HG02798 (cell line): ENCODE results near the gene TENM4.

Experiments used
- ATAC-seq: cut with Tn5 transposase; IDR thresholded peaks from one replicate; pipeline ENCODE4 v1.9.1; 2021; ENCODE audit warnings: mild to moderate bottlenecking; ENCODE audit not compliant: unreplicated experiment, poor library complexity

The TENM4 gene

GRCh38 chr11:78931891-78932290 lies 508.9 kb downstream of the TENM4 start:
- ATAC-seq = no peak

DNA sequence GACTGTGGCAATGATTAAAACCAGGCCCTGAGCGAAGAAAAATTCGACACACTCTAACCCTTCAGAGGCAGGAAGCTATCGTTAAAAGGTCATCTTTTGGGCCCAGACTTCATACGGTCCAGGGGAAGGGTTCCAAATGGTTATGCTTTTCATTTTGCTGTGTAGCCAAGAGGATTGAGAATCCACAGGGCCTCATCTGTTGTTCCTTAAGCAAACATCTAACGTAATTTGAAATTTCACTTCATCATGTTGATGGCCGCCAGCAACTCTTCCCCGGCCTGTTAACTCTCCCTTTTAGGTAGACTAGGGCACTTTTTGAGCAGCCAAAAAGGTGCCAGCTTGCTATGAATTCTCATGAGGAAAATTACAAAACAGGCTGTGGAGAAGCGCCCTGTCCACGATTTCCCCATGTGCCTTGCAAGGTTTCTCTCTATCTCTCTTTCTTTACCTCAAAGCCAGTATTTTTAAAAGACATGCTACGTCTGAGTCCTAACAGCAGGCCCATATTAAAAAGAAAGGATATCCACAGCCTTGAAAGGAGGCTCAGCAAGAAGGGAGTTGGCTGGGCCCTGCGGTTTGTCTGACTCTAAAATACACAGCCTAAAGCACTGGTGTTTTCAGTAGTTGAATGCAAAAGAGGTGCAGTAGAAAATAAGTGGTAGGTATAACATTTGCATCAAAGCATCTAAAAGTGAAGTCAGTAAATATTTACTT lies 509.9 kb downstream of the TENM4 start:
- no peak for ATAC-seq

GRCh38 chr11:78929906-78930220 lies 511.0 kb downstream of the TENM4 start:
- no peak for ATAC-seq

- ATAC-seq = no peak
Measured at GRCh38 chr11:78929207-78929905, 511.5 kb downstream of the TENM4 start.

DNA sequence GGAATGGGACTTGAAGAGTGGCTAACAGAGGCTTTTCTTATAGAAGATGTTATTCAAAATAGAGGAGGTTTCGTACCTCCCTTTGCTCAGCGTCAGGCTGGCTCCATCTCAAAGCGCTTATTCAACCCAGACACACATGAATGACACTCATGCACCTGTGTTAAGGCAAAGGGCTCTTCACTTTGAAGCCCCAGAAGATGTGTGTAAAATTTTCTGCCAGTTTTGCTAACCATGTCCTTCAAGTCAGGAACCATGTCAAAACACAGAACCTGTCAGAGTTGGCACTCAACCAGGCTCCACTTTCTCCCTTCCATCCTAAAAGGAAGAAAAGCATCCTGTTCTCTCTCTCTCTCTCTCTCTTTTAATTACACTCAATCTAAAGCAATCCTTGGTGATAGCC lies 513.3 kb downstream of the TENM4 start:
- no peak for ATAC-seq

DNA sequence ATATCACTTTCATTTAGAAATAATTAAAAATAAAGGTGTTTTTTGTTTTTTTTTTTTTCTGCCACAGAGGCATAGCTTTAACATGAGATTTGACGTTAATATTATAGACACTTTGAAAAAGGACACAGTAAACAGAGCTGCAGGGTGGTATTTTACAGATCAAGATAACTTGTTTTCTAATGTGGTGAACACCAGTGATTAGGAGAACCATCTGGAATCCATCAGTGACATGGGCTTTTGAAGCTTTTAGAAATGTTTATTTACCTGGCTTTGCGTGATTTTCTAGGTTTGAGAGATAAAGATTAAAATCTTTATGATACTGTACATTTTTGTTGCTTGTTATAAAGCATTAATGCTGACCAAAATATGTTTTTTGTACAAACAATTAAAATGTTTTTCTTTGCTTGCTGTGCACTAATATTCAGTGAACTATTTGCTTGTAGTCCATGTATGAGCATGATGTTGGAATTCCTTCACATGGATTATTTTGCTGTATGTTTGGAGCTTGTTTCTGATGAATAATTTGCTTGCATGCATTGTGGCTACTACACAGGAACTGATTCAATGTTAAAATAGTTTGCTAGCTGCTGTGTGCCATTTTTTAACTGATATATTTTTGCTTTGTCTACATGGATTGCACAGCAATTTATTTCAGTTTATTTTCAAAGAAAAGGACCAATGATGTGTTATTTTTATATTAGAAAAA lies 514.0 kb downstream of the TENM4 start:
- no peak for ATAC-seq

DNA sequence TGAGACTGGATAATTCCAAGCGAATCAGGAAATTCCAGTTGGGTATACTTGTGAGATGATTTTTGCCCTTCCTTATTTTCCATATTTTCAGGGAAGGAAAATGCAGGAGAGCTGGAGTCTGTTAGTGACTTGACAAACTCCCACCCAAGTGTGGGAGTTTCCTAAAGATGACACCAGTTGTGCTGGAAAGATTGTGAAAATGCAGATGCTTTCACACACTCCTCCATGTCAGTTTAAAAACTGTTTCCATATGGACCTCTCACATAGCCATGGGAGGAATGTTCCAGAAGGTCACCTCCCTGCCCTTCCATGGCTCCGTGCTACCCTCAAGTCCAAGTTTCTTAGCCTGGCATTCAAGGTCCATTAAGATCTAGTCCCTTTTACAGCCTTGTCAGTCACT lies 515.4 kb downstream of the TENM4 start:
- ATAC-seq = no peak

DNA sequence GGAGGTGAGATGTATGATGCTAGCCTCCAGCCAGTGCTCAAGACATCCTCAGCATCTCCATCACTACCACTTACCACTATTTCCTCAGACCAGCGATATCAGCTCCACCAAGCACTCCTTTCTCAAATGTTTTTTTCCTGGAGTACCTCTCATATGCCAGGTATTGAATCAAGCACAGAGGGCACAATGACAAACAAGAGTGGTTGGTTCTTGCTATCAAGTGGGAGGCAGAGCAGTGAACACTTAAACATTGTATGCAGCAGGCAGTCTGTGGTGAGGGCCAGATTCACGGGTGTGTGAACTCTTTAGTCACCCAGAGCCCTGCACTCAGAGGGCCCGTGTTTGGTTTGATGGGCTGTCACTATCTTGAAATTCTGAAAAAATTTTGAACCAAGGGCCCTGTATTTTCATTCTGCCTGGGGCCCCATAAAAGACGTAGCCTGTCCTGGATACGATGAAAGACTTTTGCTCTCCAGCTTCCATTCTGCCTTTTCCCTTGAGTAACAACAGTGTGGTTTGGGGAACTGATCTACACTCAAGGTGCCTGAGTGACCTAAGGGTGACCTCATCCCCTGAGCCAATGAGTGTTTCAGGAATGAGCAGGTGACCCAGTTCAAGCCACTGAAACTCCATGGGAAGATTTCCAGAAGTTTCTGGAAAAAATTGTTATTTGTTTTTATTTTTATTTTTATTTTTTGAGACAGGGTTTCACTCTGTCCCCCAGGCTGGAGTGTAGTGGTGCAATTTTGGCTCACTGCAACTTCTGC lies 517.8 kb downstream of the TENM4 start:
- no peak for ATAC-seq

GRCh38 chr11:78921509-78921908 lies 519.3 kb downstream of the TENM4 start:
- no peak for ATAC-seq

- no peak for ATAC-seq
Measured at GRCh38 chr11:78920329-78920728, 520.5 kb downstream of the TENM4 start.

GRCh38 chr11:78916759-78917158 lies 524.1 kb downstream of the TENM4 start:
- no peak for ATAC-seq

GRCh38 chr11:78914503-78914902 lies 526.3 kb downstream of the TENM4 start:
- no peak for ATAC-seq

DNA sequence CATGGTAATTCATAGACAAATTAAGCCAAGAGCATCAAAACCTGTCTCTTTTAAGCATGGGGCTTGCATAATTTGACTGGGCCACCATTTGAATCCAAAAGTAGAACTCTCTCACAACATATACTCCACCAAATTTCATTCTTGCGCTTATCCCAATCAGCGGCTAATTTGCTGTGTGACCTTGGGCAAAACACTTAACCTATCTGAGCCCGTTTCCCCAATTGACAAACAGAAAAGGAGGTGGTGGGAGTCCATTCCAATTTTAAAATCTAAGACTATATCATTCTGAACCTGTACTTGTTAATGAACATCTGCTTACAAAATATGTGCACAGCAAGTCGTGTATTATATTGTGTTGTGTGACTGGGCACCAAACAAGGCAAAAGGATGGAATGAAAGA lies 528.1 kb downstream of the TENM4 start:
- ATAC-seq = no peak

DNA sequence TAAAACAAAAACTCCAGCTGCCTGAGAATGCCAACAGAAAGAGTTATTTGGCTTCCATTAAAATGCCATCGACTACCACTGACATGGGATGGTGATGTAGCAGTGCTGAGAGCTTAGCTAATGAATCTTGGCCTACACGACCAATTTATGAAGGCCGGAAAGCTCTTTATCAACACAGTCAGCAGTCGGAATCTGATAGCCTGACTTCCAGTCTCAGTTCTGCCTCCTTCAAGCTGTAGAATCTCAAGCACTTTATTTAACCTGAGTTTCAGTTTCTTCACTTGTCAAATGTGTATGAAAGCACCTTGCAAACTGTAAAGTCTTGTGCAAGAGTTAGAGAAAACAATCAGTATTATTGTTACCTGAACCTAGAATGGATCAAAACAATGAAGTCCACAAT lies 530.5 kb downstream of the TENM4 start:
- ATAC-seq = no peak

GRCh38 chr11:78909386-78909785 lies 531.4 kb downstream of the TENM4 start:
- no peak for ATAC-seq

GRCh38 chr11:78907636-78908035 lies 533.2 kb downstream of the TENM4 start:
- no peak for ATAC-seq

DNA sequence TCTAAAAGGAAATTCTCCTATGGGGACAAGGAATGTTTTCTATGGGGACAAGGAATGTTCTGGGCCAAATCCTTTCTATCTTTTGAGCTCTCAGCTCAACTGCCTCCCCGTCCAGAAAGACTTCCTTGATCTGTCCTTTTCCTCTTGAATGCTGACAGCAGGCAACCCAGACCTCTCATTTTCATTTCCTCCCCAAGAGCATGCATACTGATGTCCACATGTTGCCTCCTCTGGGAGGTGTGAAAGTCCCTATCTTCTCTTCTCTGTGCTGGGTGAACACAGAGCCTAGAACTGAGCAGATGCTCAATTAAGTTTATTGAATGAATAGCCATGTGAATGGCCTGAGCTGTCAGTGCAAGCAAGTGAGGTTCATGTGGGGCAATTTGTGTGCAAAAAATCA lies 534.3 kb downstream of the TENM4 start:
- no peak for ATAC-seq

GRCh38 chr11:78905756-78906155 lies 535.1 kb downstream of the TENM4 start:
- no peak for ATAC-seq

DNA sequence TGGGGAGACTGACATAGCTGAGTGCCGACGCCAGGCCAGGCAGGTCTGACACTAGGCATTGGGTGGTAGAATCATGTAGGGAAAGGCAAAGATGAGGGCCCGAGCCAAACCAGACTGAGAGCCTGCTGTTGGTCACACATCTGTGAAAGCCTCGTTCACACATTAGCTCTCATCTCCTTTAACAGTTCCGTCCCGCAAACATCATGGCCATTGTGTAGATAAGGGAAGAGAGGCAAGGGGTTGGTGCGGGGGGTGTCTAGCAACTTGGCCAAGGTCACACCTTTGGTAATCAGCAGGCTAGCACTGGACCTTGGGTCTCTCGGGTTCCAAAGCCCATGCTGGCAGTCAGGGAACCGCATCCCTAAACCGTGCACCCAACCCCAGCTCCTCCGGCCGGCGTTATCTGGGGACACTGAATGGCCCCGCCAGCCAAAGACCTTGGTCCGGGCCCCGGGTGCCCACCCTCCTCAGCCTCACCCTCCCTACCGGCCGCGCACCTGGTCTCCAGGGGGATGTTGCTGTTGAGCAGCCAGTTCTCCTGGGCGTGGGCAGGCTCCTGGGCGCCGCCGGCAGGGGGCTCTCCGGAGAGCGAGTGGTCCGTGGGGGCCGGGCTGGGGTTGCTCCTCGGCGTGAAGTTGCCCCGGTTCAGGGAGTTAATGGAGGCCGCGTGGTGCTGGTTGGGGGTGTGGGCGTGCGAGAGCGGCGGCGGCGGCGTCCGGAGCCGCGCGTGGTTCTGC lies 537.9 kb downstream of the TENM4 start:
- no peak for ATAC-seq

DNA sequence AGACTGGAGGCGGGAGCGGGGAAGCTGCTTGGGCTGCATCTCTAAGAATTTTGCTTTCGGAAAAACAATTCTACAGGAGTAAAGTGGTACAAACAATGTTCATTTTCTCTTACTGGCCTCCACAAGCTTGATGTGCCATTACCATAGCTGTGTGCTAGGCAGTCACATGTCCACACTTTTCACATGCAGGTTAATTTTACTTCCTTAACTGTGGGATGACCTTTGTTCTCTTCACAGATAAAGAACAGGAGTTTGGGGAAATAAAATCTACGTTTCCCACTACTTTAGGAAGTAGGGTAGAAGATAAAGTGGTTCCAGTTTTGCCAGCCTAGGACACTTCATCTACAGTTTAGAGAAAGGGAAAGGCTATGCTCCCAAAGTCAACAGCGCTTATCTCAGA lies 539.0 kb downstream of the TENM4 start:
- ATAC-seq = no peak
